MM.1S (cell line): ENCODE measurements around the gene BMP4.

ENCODE experiments used
- EZH2 ChIP-seq: fragments of 300-600 bp; sonication (generic); optimal IDR thresholded peaks from 2 replicates; pipeline ENCODE3; 2017; ENCODE audit warnings: low read depth, mild to moderate bottlenecking, antibody characterized with exemption, low read length, mixed read lengths
- EZH2phosphoT487 ChIP-seq: fragments of 300-600 bp; sonication (generic); IDR thresholded peaks from 2 replicates; pipeline ENCODE4 v1.6.1; 2018; ENCODE audit warnings: antibody characterized with exemption, low read length
- TF ChIP-seq, protein P1 (sequence below): fragments of 300-600 bp; sonication (generic); IDR thresholded peaks from 2 replicates; pipeline ENCODE4 v1.5.1; 2016; ENCODE audit warnings: antibody characterized with exemption, low read length, mixed read lengths

DNA sequence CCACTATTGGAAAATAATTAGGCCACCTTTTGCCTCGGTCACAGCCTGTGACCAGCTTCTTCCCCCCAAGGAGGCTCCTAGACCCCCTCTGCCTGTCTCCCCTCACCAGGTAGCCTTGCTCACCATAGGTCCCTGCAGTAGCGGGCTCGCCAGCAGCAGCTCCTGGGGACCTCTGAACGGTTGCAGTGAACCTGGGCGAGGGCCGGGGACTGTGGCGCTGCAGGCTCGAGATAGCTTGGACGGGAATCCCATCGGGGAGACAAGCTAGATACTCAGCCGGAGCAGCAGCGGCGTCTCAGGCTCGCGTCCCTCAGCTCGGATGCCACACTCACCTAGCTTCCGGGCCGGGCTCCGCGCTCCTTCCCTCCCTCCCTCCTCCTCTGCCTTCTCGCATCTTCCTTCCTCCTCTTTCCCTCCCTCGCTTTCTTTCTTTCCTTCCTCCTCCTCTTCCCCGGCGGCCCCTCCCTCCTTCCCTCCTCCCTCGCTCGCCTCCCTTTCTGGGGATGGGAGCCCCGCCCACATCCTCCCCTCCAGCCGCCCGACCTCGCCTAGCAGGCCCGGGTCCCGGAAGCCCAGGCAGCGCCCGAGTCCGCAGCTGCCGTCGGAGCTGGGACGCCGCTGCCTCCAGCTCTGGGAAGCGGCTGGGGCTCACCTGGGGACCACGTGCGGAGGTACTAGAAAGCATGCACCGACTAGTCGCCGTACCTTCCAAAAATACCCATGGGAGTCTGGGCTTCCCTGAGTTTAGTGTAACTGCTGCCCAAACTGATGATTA lies at the start of gene BMP4:
- TF ChIP-seq, protein P1, sequence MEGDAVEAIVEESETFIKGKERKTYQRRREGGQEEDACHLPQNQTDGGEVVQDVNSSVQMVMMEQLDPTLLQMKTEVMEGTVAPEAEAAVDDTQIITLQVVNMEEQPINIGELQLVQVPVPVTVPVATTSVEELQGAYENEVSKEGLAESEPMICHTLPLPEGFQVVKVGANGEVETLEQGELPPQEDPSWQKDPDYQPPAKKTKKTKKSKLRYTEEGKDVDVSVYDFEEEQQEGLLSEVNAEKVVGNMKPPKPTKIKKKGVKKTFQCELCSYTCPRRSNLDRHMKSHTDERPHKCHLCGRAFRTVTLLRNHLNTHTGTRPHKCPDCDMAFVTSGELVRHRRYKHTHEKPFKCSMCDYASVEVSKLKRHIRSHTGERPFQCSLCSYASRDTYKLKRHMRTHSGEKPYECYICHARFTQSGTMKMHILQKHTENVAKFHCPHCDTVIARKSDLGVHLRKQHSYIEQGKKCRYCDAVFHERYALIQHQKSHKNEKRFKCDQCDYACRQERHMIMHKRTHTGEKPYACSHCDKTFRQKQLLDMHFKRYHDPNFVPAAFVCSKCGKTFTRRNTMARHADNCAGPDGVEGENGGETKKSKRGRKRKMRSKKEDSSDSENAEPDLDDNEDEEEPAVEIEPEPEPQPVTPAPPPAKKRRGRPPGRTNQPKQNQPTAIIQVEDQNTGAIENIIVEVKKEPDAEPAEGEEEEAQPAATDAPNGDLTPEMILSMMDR: no peak
- TF ChIP-seq EZH2 (no peak), EZH2phosphoT487 (no peak)
